Activated naive CD8-positive, alpha-beta T cell (primary cell): ENCODE results near the gene NTMT1.

ENCODE experiments used
- H3K27ac Mint-ChIP-seq: one replicate; pipeline ENCODE4 v1.8.0; 2021; ENCODE audit warnings: mixed read lengths
- H3K27me3 Mint-ChIP-seq: one replicate; pipeline ENCODE4 v1.8.0; 2021; ENCODE audit warnings: mixed read lengths
- H3K36me3 Mint-ChIP-seq: one replicate; pipeline ENCODE4 v1.8.0; 2021; ENCODE audit warnings: mixed read lengths
- H3K4me1 Mint-ChIP-seq: one replicate; pipeline ENCODE4 v1.8.0; 2021; ENCODE audit warnings: low read depth, mixed read lengths
- H3K4me3 Mint-ChIP-seq: one replicate; pipeline ENCODE4 v1.8.0; 2021; ENCODE audit warnings: mild to moderate bottlenecking, mixed read lengths
- H3K9me3 Mint-ChIP-seq: one replicate; pipeline ENCODE4 v1.8.0; 2021; ENCODE audit warnings: low read depth, mixed read lengths

NTMT1 gene

DNA sequence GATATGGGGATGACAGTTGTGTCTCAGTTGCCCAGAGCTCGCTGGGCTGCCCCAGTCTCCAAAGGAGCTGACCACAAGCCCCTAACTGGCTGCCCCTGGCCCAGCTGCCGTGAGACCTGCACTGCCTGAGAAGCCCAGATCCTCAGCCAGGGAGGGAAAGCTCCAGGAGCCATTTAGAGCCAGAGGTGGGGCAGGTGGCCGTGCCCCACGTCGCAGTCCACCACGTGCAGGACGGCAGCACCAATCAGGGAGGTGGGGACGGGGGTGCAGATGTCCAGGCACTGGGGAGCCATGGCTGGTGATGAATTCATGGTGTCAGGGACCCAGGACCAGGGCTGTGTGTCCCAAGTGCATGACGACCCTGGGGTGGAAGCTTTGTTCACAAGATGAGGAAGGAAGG is 52.9 kb downstream of the NTMT1 start:
- Mint-ChIP-seq H3K4me1 (no peaks in the 10 kb centered on the region), H3K4me3 (no peak overlapping the region), H3K27me3 (peaks cover 10% of the 10 kb centered on the region), H3K36me3 (no peaks in the 10 kb centered on the region), H3K27ac (no peak overlapping the region), H3K9me3 (no peaks in the 10 kb centered on the region)

DNA sequence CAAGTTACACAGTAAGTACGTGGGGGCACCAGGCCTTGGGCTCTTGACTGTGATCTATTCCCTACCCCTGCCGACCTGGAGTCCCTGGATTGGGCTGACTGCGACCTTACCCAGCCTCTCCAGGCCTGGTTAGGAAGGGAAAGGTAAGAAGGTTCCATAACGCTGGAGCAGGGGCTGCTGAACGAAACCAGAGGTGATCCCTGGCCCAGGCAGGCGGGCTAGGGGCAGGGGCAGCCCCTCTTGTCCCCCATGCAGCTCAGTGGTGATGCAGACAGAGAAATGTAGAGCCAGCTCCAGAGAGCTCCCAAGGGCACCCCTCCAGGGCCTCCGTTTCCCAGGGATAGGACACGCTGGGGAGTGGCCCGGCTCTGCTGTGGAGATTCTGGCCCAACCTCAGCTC is 53.6 kb downstream of the NTMT1 start:
- no peaks in the 10 kb centered on the region for H3K4me1 Mint-ChIP-seq
- no peak overlapping the region for H3K27ac Mint-ChIP-seq
- no peaks in the 10 kb centered on the region for H3K36me3 Mint-ChIP-seq
- no peaks in the 10 kb centered on the region for H3K9me3 Mint-ChIP-seq
- H3K4me3 Mint-ChIP-seq = no peak overlapping the region
- H3K27me3 Mint-ChIP-seq = peaks cover 10% of the 10 kb centered on the region

GRCh38 chr9:129681924-129682323 is 56.0 kb downstream of the NTMT1 start:
- Mint-ChIP-seq H3K9me3 (no peaks in the 10 kb centered on the region), H3K36me3 (no peaks in the 10 kb centered on the region), H3K4me3 (no peak overlapping the region), H3K27me3 (peaks cover 9% of the 10 kb centered on the region), H3K27ac (no peak overlapping the region), H3K4me1 (no peaks in the 10 kb centered on the region)

GRCh38 chr9:129682381-129682780 is 56.4 kb downstream of the NTMT1 start:
- Mint-ChIP-seq H3K4me1 (no peaks in the 10 kb centered on the region), H3K27me3 (peaks cover 8% of the 10 kb centered on the region), H3K27ac (no peak overlapping the region), H3K4me3 (no peak overlapping the region), H3K36me3 (no peaks in the 10 kb centered on the region), H3K9me3 (no peaks in the 10 kb centered on the region)

DNA sequence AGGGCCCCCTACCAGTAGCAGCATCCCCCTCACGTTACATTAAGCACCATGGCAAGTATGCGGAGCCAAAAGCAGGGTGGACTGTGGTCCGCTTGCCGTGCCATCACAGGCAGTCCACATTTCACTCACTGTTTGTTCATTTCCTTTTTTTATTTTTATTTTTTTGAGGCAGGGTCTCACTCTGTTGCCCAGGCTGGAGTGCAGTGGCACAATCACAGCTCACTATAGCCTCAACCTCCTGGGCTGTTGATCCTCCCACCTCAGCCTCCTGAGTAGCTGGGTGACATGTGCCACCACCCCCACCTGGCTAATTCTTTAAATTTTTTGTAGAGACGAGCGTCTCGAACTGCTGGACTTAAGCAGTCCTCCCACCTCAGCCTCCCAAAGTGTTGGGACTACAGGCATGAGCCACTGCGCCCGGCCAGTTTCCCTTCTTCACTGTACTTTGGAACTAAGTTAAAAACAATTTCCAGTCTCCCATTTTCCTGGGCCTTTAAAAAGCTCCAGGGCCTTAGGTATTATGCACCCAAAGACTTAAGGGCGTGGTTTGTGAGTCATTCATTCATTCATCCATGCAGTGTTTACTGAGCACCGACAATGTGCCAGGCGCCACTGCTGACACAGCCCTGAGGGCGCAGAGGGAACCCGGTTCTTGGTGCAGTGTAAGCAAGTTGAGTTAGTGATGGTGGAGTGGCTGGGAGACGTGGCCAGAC is 59.4 kb downstream of the NTMT1 start:
- Mint-ChIP-seq H3K4me1 (no peaks in the 10 kb centered on the region), H3K27ac (no peak overlapping the region), H3K36me3 (no peaks in the 10 kb centered on the region), H3K9me3 (no peaks in the 10 kb centered on the region), H3K4me3 (no peak overlapping the region), H3K27me3 (peaks cover 5% of the 10 kb centered on the region)
